H1 (cell line): Measurements from ENCODE around the gene CHIC1. TPM values are rescaled to one million over a fixed set of nuclear protein-coding genes. Genes with fewer than 3 reads are reported as not detected.

Experiments used
- SP4 ChIP-seq: IDR thresholded peaks from 2 replicates; pipeline ENCODE4 v1.6.1; 2012; ENCODE audit warnings: low read length, inconsistent platforms
- polyA plus RNA-seq, 7 experiments: library from polyadenylated mRNA; depleted of rRNA in 3 of 7; stranded (reverse) in 5 of 7; unstranded in 2 of 7; fragments of >200 nt in 5 of 7; fragments of 200-250 nt in 2 of 7; gene quantifications; 1 replicate in 5 of 7; 2 replicates in 1 of 7; 4 replicates in 1 of 7; pipeline versions ENCODE4 v1.2.1 to v1.2.3, GENCODE V29; 2011 to 2013; ENCODE audit warnings: missing spikeins in 2 of 7, mixed read lengths in 2 of 7
- total RNA-seq: library from RNA; stranded (reverse); fragmentation: NEBNext Ultra II Directional; extraction: Animal tissue kit (Norgen Biotek cat#: 25700); gene quantifications from 2 replicates; pipeline ENCODE4 v1.2.1, GENCODE V29; 2021
- TF ChIP-seq, protein P1 (sequence below): IDR thresholded peaks from 2 replicates; pipeline ENCODE4 v1.6.1; 2012; ENCODE audit warnings: low read length, inconsistent platforms

The CHIC1 gene
- total and polyA plus RNA-seq, 2 of the 8 experiments (the other 6 are each of a cell fraction or from before 2014, with no cell fraction given) = 3.1 to 10.1 TPM

- TF ChIP-seq, protein P1, sequence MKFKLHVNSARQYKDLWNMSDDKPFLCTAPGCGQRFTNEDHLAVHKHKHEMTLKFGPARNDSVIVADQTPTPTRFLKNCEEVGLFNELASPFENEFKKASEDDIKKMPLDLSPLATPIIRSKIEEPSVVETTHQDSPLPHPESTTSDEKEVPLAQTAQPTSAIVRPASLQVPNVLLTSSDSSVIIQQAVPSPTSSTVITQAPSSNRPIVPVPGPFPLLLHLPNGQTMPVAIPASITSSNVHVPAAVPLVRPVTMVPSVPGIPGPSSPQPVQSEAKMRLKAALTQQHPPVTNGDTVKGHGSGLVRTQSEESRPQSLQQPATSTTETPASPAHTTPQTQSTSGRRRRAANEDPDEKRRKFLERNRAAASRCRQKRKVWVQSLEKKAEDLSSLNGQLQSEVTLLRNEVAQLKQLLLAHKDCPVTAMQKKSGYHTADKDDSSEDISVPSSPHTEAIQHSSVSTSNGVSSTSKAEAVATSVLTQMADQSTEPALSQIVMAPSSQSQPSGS = no peak
- no peak for TF ChIP-seq SP4
Measured at GRCh38 chrX:73524906-73525305, 38.1 kb upstream of the CHIC1 start (continued).
